NCI-H345 treated with DMSO at 0.1 percent for 48 hours (cell line): Measurements from ENCODE around the gene CSN3.

Experiments used
- DNase-seq: peaks from one replicate; lab custom pipeline; 2025; ENCODE audit not compliant: unreplicated experiment; lab: John Stamatoyannopoulos, UW

CSN3 gene

DNA sequence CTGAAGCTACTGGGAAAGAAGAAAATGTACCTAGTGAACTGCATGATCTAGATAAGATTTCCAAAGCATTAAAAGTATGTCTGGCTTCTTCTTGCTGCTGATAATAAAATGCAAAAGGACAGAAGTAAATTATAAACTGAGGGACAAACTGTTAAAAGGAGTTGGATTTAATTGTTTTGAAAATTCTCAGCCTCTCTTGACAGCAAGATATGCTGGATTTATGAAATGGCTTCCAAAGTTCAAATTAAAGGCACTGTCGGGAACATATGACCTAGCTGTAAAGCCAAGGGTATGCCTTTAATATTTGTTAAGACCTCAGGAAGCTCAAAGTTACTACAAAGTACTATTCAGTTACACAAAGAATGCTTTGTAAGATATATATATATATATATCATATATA lies 46.3 kb downstream of the CSN3 start:
- DNase-seq: no peak

DNA sequence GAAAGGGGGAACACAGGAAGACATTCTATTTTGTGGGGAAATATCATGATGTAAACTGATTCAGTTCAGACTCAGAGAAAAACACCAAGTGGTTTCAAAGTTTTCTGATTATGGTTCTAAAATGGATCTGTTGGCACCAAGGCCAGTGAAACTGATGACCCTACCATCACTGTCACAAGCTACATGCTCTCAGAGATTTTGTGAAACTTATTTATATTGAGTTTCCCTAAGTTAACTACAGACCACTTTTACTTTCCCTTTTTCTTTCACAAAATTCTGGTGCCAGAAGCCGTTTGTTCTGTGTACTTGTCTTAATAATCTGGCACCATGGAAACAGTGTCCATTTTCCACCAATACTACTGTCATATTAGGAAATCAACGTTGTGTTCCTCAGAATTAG lies 48.9 kb downstream of the CSN3 start:
- DNase-seq: no peak

DNA sequence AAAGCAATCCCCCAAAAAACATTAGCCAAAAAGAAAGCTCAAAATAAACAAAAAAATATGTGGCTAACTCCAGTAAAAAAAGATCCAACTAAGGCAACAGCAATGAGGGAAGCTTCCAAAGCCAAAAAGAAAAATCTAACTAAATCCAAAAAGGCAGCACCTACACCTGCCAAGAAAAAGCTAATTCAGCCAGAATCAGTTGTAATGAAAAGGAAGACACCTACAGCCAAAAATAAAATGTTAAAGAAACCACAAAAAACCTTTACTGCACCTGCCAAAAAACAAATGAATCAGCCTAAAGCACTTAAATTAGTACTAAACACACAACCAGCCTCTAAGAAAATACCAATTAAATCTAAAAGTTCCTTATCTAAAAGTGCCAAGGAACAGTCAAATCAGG lies 55.2 kb downstream of the CSN3 start:
- DNase-seq: no peak

DNA sequence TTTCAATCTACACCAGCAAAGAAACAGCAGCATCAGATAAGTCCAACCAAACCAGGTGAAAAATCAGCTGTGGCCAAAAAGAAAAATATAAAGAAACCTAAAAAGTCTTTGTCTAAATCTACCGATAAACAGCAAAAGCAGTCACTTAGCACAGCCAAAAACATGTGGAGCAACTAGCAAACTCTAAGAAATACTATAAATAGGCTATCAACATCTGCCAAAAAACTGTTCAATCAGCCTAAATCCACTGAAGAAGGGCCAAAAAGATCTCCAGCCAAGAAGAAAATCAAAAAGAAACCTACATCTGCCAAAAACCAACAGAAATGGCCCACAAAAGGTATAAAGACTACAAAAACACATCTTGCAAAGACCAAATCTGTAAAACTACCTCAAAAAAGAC lies 55.7 kb downstream of the CSN3 start:
- no peak for DNase-seq

DNA sequence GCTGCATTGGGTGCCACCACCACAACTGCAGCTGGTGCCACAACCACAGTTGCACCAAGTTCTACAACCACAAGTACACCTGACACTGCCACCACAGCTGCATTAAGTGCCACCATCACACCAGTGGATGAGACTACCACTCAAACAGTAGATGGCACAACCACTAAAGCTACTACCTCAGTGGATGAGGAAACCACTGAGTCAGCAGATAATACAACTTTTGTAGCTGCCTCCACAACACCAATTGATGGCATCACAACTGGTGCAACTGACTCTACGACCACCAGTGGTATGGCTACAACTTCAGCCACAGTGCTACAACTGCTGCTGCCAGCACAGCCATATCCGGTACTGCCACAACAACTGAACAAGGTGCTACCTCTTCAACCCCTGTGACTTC lies 57.2 kb downstream of the CSN3 start:
- DNase-seq: no peak

DNA sequence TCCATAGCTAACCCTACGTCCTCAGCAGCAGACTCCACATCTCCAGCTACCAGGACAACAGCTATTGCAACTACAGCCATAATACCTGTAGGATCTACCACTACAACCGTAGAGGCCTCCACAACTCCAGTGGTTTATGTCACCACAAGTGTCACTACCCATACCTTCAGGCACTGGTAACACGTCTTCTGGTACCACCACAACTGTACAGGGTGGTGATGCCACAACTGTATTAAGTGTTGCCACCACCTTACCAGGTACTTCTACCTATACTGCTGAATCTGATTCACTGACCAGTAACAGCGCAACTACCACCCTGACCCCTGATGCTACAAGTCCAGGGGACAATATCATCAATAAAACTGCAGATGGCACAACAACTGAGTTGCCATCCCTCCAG lies 57.8 kb downstream of the CSN3 start:
- no peak for DNase-seq
